Measurements from ENCODE around the gene KRT7.

KRT7 gene

GRCh38 chr12:52293926-52294325 is 60.9 kb downstream of the KRT7 start:
- Histone ChIP-seq H3K9me2 (ENCODE audit: low read depth, low read length) (no peaks in the 10 kb centered on the region), H3K4me2 (ENCODE audit: low read length) (no peak overlapping the region), H3K36me3 (ENCODE audit: insufficient read depth, low read length) (no peaks in the 10 kb centered on the region), H3K4me3 (ENCODE audit: low read depth, low read length, poor library complexity, severe bottlenecking) (no peak overlapping the region), H3K9me3 (ENCODE audit: low read length) (no peaks in the 10 kb centered on the region), H2AFZ (ENCODE audit: low read length) (no peak overlapping the region), H3K79me2 (ENCODE audit: insufficient read depth, low read length) (no peaks in the 10 kb centered on the region), H3K27me3 (ENCODE audit: insufficient read depth, low read length) (no peaks in the 10 kb centered on the region), H3K9ac (ENCODE audit: low read length) (no peak overlapping the region), H3K27ac (ENCODE audit: low read depth, low read length, poor library complexity, severe bottlenecking) (no peak overlapping the region), H3F3A (ENCODE audit: insufficient read depth, low read length) (no peaks in the 10 kb centered on the region), H3K4me1 (ENCODE audit: insufficient read depth, low read length, severe bottlenecking) (no peaks in the 10 kb centered on the region), H4K20me1 (ENCODE audit: insufficient read depth, low read length) (no peaks in the 10 kb centered on the region)
- TF ChIP-seq EZH2 (IDR thresholded peaks at IDR 0.05; ENCODE audit: borderline replicate concordance, low read length) (no peak), CTCF (IDR thresholded peaks at IDR 0.05; ENCODE audit: low read length) (no peak)

- Histone ChIP-seq H3K27me3 (ENCODE audit: insufficient read depth, low read length) (no peaks in the 10 kb centered on the region), H4K20me1 (ENCODE audit: insufficient read depth, low read length) (no peaks in the 10 kb centered on the region), H3K79me2 (ENCODE audit: insufficient read depth, low read length) (no peaks in the 10 kb centered on the region), H3K27ac (ENCODE audit: low read depth, low read length, poor library complexity, severe bottlenecking) (no peak overlapping the region), H3K9me3 (ENCODE audit: low read length) (no peaks in the 10 kb centered on the region), H2AFZ (ENCODE audit: low read length) (no peak overlapping the region), H3K4me3 (ENCODE audit: low read depth, low read length, poor library complexity, severe bottlenecking) (no peak overlapping the region), H3F3A (ENCODE audit: insufficient read depth, low read length) (no peaks in the 10 kb centered on the region), H3K36me3 (ENCODE audit: insufficient read depth, low read length) (no peaks in the 10 kb centered on the region), H3K9ac (ENCODE audit: low read length) (no peak overlapping the region), H3K9me2 (ENCODE audit: low read depth, low read length) (no peaks in the 10 kb centered on the region), H3K4me1 (ENCODE audit: insufficient read depth, low read length, severe bottlenecking) (no peaks in the 10 kb centered on the region), H3K4me2 (ENCODE audit: low read length) (no peak overlapping the region)
- no peak for TF ChIP-seq CTCF (IDR thresholded peaks at IDR 0.05; ENCODE audit: low read length)
- no peak for TF ChIP-seq EZH2 (IDR thresholded peaks at IDR 0.05; ENCODE audit: borderline replicate concordance, low read length)
Measured at GRCh38 chr12:52294803-52295202, 61.8 kb downstream of the KRT7 start.

- H3K9ac ChIP-seq (ENCODE audit: low read length), result no peak overlapping the region
- H3K9me3 ChIP-seq (ENCODE audit: low read length), result no peaks in the 10 kb centered on the region
- no peak overlapping the region for H2AFZ ChIP-seq (ENCODE audit: low read length)
- no peaks in the 10 kb centered on the region for H3F3A ChIP-seq (ENCODE audit: insufficient read depth, low read length)
- no peaks in the 10 kb centered on the region for H4K20me1 ChIP-seq (ENCODE audit: insufficient read depth, low read length)
- 0 out of 2 replicates have a peak, but pooled peaks cover 4% of the 10 kb centered on the region for H3K27me3 ChIP-seq (ENCODE audit: insufficient read depth, low read length)
- no peak overlapping the region for H3K27ac ChIP-seq (ENCODE audit: low read depth, low read length, poor library complexity, severe bottlenecking)
- H3K79me2 ChIP-seq (ENCODE audit: insufficient read depth, low read length), result no peaks in the 10 kb centered on the region
- H3K36me3 ChIP-seq (ENCODE audit: insufficient read depth, low read length), result no peaks in the 10 kb centered on the region
- no peak overlapping the region for H3K4me3 ChIP-seq (ENCODE audit: low read depth, low read length, poor library complexity, severe bottlenecking)
- TF ChIP-seq CTCF (IDR thresholded peaks at IDR 0.05; ENCODE audit: low read length), result no peak
- TF ChIP-seq EZH2 (IDR thresholded peaks at IDR 0.05; ENCODE audit: borderline replicate concordance, low read length), result no peak
- H3K4me1 ChIP-seq (ENCODE audit: insufficient read depth, low read length, severe bottlenecking), result no peaks in the 10 kb centered on the region
- H3K9me2 ChIP-seq (ENCODE audit: low read depth, low read length), result no peaks in the 10 kb centered on the region
- no peak overlapping the region for H3K4me2 ChIP-seq (ENCODE audit: low read length)
Measured at GRCh38 chr12:52295663-52296062, 62.6 kb downstream of the KRT7 start.

Data from OCI-LY1 (cell line).